Endometrial microvascular endothelial cells (primary cell): ENCODE results near the gene MPZL3. TPM values are rescaled to one million over a fixed set of nuclear protein-coding genes. Genes with fewer than 3 reads are reported as not detected.

Experiments used
- in situ Hi-C: cut with HindIII; loops from 2 replicates; pipeline ENCODE4 v1.10.0; 2017; ENCODE audit warnings: low sequenced_read_pairs, low pct_unique_long_range_greater_than_20kb; ENCODE audit errors: inconsistent ontology term
- total RNA-seq: library from RNA; depleted of rRNA; stranded (reverse); fragments of >200 nt; gene quantifications from one replicate; pipeline ENCODE4 v1.2.3, GENCODE V29; 2015; ENCODE audit errors: inconsistent ontology term

The MPZL3 gene
- total RNA-seq, 1 donor from 2014 or later = 10.3 TPM

GRCh38 chr11:118216621-118217481 lies 35.3 kb downstream of the MPZL3 start:
- in situ Hi-C loops = no loop called here

GRCh38 chr11:118215765-118216164 lies 36.4 kb downstream of the MPZL3 start:
- in situ Hi-C loops = no loop called here

DNA sequence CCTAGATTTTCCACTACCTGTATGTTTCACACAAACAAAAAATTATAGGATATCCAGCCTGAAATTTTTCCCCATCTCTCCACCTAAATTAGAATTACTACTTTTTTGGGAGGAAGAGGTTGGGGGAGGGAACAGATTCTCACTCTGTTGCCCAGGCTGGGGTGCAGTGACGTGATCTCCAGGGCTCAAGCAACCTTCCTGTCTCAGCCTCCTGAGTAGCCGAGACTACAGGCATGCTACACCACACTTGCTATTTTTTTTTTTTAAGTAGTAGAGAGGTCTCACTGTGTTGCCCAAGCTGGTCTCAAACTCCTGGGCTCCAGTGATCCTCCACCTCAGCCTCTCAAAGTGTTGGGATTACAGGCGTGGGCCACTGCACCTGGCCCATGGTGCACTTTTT lies 36.9 kb downstream of the MPZL3 start:
- in situ Hi-C loops = no loop called here

GRCh38 chr11:118214210-118214914 lies 37.8 kb downstream of the MPZL3 start:
- in situ Hi-C loops = no loop called here

- in situ Hi-C loops = no loop called here
Measured at GRCh38 chr11:118213781-118214180, 38.4 kb downstream of the MPZL3 start.

DNA sequence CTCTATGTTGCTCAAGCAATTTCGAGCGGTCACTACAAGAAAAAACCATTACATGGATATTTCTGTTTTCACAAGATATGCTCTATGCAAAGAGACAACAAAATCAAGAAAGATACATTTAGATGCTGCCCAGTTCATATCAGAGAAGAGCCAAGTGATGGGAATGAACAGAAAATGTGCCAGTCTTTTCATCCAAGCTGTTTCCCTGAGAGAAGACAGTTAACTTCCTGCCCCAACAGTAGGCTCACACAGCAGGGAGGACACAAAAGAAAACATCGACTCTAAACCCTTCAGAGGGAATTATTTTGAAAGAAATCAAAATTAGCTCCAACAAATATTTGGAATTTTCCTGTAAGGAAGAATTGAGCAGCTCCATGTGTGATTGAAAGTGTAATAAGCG lies 39.0 kb downstream of the MPZL3 start:
- in situ Hi-C loops = no loop called here

- in situ Hi-C loops = no loop called here
Measured at GRCh38 chr11:118212781-118213191, 39.4 kb downstream of the MPZL3 start.

GRCh38 chr11:118212131-118212725 lies 39.9 kb downstream of the MPZL3 start:
- in situ Hi-C loops = no loop called here

GRCh38 chr11:118211006-118211405 lies 41.2 kb downstream of the MPZL3 start:
- in situ Hi-C loops = no loop called here

- in situ Hi-C loops = no loop called here
Measured at GRCh38 chr11:118210323-118210722, 41.8 kb downstream of the MPZL3 start.

GRCh38 chr11:118209033-118209432 lies 43.1 kb downstream of the MPZL3 start:
- in situ Hi-C loops = no loop called here

- in situ Hi-C loops = no loop called here
Measured at GRCh38 chr11:118207079-118207478, 45.1 kb downstream of the MPZL3 start.

GRCh38 chr11:118206391-118207031 lies 45.7 kb downstream of the MPZL3 start:
- in situ Hi-C loops = no loop called here

DNA sequence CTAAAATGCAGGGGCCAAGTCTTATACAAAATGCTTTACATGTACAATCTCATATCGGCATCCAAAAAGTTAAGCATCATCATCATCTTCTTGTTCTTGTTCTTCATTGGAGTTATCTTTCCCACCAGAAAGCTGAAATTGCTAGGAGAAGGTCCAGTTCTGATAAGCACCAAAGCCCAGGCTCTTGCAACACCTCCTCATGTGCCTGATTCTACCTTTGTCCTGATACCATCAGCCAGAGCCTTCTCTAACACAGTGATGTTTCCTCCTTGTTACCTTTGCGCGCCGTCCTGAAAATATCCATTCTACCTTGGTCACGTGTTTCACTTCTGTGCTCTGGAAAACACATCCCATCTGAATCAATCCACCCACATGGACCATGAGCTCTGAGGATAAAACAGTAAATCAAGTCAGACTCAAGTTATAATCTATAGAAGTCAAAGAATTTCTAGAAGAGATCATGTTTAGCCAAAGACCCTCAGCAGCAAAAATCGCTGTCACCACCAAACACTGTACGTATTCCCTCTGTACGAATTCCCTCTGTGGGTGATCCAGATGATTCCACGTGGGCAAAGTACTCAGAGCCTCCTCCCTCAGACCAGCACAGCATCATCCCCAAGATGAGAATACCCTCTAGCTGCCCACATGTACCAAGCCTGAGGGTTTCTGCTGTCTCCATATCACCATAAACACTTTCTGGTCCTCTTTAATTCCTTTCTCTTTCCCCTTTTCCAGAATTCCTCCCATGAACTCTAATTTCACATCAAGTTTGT lies 46.4 kb downstream of the MPZL3 start:
- in situ Hi-C loops = no loop called here

- in situ Hi-C loops = no loop called here
Measured at GRCh38 chr11:118202599-118203422, 49.4 kb downstream of the MPZL3 start.

DNA sequence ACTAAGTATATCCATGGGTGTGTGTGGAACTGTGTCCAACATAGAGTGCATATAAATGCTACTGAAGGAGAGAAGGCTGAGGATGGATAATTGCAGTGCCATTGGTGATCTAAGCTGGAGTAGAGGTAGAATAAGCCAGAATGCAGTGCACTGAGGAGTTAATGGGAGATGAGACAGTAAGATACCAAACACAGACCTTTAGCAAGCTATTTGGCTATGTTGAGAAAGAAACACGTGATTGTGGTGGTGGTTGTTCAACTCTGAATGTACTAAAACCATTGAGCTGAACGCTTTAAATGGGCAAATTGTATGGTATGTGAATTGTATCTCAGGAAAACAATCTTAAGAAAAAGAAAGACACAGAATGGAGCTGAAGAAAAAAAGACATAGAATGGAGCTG lies 50.2 kb downstream of the MPZL3 start:
- in situ Hi-C loops = no loop called here

DNA sequence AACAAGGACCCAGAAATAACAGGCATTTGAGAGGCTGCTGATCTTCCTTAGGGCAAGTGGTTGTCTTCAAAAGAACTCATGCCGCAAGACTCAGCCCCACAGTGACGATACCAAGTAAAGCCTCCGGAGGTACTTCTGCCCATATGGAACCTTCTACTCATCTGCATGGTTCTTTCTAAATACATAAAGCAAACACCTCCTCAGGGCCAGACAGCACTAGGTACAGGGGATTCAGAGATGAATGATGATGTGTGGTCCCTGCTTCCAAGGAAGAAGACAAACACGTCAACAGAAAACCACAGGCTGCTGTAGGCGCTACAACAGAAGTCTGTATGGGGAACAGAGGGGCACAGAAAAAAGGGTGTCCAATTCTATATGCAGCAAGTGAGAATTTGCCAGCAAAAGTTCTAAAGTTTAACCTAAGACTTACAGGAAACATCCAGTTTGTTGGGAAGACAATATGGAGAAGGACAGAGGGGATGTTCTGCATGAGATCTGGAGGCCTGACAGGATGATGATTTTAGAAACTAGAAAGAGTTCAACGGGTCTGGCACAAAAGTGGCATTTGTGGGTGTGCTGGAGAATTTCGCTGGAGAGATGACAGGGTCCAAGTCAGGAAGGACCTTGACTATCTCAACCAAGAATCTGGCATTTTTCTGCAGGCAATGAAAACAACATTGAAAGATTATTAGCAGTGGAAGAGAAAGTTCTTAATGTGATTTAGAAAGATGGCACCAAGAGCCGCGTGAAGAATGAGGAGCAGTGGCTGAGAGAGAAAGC lies 51.1 kb downstream of the MPZL3 start:
- in situ Hi-C loops = no loop called here
